Posterior vena cava (tissue), 2 donors: ENCODE measurements around the gene CCSER1. TPM values are rescaled to one million over a fixed set of nuclear protein-coding genes. Genes with fewer than 3 reads are reported as not detected.
A peak's percentile ranks its signal among the peaks of the same experiment; 100 is the strongest.
"Not testable (repeated sequence)": the region's sequence is repeated elsewhere in the genome, so short reads cannot be mapped to it uniquely, and the experiment has no call there.

Experiments
- DNase-seq: peaks from one replicate; pipeline ENCODE4 v3.0.0-alpha.2; 2020; ENCODE audit warnings: low spot score
- intact Hi-C, 2 donors: fragments of 100-400 bp; cut with DNase I; formaldehyde crosslinking; loops; one replicate each; pipeline versions ENCODE4 v1.14.1 to v1.14.2; 2022 to 2023
- total RNA-seq, 2 donors: library from RNA; stranded (reverse); fragmentation: NEBNext Ultra II Directional; extraction: Animal tissue kit (Norgen Biotek cat#: 25700); gene quantifications; one replicate each; pipeline ENCODE4 v1.2.1, GENCODE V29; 2021
- donor health status: DM: yes; HTN: yes; CAD: no.
- donor health status: DM: yes; HTN: yes; CAD: no.

Gene CCSER1
- total RNA-seq, 2 donors from 2014 or later: 1.8 to 7.0 TPM

DNA sequence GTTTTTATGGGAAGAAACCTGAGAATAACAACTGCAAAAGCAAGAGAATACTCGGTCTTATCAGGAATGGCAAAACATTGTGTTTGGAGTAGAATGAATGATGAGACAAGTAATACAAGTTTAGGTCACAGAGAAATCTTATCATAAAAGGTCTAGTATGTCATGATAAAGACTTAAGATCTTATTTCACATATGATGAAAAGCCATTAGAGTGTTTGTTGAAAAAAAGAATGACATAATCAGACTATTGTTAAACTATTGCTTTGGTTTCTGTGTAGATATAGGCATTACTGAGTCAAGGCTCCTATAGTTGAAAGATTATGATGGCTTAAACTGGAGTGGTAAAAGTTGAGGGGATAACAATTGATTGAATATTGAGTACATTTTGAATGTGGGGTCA, 603.6 kb downstream of the CCSER1 start:
- intact Hi-C loops: no loop called here
- no peak for DNase-seq

DNA sequence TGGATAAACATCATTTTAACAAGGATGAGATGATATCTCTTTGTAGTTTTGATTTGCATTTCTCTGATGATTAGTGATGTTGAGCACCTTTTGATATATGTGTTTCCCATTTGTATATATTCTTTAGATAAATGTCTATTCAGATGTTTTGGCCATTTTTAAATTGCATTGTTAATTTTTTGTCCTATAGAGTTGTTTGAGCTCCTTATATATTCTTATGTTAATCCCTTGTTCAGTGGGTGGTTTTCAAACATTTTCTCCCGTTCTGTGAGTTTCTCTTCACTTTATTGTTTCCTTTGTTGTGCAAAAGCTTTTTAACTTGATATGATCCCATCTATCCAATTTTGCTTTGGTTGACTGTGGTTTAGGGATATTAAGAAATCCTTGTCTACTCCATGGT, 606.0 kb downstream of the CCSER1 start:
- no peak for DNase-seq
- intact Hi-C loops: no loop called here

GRCh38 chr4:90745176-90745575, 618.0 kb downstream of the CCSER1 start:
- intact Hi-C loops: no loop called here
- no peak for DNase-seq

DNA sequence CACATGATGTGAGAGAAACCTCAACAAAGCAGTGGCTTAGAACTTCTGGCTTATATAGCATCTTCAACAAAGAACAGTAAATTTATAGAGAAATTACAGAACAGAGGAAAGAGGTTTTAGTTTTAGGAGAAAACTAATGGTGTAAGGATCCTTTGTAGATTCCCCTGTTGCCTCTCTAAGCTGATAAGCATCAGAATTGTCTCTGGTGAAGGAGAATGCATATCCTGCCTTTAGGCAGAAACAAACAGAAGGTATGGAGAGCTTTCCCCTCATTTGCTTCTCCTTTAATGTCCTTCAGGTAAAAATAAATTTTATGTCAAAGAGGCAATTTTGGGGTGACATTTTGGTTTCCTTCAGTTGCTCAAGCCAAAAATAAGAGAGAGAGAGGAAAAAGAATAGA, 625.9 kb downstream of the CCSER1 start:
- intact Hi-C loops: no loop called here
- no peak for DNase-seq

DNA sequence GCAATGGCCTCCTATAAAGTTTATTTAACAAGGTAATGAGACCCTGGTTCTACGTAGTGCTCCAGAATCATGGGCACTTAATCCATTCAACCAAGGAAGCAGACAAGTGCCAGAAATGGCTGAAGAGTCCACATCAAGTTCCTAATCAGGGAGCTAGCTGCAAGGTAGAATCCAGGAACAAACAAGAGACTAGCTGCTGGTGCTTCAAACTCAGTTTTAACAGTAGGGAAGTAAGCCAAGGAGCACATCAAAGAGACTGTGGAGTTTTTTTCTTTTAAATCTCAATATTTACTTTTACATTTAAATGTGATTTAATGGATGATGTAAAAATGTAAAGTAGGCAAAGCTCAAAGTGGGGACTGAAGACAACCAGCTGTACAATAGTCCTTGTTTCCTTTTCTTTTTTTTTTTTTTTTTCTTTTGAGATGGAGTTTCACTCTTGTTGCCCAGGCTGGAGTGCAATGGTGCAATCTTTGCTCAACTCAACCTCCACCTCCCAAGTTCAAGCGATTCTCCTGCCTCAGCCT, 630.4 kb downstream of the CCSER1 start:
- DNase-seq: no peak
- intact Hi-C loops: no loop called here

- no peak for DNase-seq
- intact Hi-C loops: no loop called here
Observed at GRCh38 chr4:90760059-90760458, 632.9 kb downstream of the CCSER1 start.

DNA sequence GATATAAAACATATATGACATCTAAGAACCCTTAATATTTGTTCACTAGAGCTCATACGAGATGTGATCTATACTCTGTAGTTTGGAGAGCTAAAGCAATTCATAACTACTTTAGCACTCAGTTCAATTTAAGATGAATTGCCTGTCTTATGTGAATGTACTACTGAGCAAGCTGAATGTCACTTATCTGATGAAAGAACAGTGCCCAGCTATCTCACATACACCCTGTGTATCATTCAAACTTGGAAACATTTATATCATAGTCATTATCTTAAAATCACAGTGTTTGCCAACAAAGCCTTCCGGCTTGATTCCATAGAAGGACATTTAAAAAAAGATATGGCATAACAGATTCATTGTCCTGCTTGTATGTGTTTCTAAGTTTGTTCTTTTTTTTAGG, 639.6 kb downstream of the CCSER1 start:
- no peak for DNase-seq
- intact Hi-C loops: no loop called here

- DNase-seq: no peak
- intact Hi-C loops: no loop called here
Observed at GRCh38 chr4:90769251-90769650, 642.1 kb downstream of the CCSER1 start.

DNA sequence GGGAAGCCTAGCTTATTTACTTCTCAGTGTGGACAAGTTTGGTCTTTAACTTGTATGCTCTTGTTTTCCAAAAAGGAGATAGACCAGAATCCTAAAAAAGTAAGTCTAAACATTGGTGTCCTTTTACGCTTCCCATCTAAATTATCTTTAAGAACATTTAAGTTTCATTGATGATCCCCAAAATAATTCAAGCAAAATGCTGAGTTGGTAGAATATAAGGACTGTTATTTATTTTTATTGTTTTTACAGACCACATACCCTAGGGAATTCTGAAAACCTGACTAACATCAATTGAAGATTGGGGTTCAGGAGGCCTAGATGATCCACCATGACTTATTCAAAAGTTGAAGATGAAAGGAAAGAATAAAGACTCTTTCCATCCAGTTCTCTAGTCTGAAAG, 653.0 kb downstream of the CCSER1 start:
- intact Hi-C loops: no loop called here
- no peak for DNase-seq

DNA sequence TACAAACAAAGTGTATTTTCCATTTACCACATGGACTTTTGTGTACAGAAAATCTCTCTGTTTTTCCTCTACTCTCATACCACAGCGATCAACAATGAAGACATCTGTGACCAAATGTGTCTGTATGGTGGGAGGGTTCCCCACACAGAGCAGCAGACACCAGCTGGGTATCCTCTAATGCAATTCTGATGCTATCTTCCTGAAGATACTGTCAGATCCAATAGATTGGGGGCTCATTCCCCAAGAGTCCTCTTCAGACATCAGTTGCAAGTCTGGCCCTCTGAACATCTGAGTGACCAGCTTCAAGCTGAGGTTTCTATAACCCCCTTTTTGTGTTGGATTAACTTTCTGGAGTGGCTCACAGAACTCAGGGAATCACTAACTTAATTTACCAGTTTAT, 659.4 kb downstream of the CCSER1 start:
- no peak for DNase-seq
- intact Hi-C loops: no loop called here

- no peak for DNase-seq
- intact Hi-C loops: no loop called here
Observed at GRCh38 chr4:90792696-90793095, 665.5 kb downstream of the CCSER1 start.

DNA sequence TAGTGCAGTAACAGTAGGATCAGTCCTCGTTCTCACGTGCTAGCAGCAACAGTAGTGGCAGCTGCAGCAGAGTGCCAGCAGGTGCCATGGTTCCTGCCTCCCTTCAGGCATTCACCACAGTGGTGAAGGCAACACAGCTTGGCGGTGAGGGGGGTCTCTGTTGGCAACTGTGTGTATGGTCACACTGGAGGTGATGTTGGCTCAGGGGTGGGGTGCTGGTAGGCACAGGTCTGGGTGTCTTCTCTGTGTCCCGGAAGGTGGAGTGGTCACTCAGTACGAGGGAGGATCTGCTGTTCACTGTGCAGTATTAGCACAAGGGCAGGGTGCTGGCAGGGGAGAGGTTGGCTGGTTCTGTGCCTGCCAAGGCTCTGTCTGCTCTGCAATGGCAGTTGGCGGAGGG, 671.8 kb downstream of the CCSER1 start:
- peak; percentile 64 for DNase-seq
- intact Hi-C loops: no loop called here

DNA sequence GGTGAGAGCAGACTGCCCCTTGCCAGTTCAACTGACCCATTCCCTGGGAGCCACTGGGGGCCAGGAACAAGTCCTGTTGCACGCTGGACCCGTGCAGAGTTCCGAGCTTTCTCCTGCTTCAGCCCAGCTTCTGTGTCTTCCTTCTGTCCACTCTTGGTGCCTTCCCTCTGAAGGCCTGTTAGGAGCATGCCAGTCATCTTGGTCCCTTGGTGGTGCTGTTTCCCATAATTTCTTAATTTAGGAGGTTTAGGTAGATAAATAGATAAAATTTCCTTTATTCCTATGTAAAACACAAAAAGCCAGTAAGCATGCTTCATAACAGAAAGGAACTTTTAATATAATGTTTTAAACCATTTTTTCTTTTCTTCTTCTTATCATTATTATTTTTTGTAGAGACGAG, 672.7 kb downstream of the CCSER1 start:
- DNase-seq: no peak
- intact Hi-C loops: no loop called here

- intact Hi-C loops: no loop called here
- no peak for DNase-seq
Observed at GRCh38 chr4:90815569-90815968, 688.4 kb downstream of the CCSER1 start.

GRCh38 chr4:90816754-90817153, 689.6 kb downstream of the CCSER1 start:
- intact Hi-C loops: no loop called here
- no peak for DNase-seq

DNA sequence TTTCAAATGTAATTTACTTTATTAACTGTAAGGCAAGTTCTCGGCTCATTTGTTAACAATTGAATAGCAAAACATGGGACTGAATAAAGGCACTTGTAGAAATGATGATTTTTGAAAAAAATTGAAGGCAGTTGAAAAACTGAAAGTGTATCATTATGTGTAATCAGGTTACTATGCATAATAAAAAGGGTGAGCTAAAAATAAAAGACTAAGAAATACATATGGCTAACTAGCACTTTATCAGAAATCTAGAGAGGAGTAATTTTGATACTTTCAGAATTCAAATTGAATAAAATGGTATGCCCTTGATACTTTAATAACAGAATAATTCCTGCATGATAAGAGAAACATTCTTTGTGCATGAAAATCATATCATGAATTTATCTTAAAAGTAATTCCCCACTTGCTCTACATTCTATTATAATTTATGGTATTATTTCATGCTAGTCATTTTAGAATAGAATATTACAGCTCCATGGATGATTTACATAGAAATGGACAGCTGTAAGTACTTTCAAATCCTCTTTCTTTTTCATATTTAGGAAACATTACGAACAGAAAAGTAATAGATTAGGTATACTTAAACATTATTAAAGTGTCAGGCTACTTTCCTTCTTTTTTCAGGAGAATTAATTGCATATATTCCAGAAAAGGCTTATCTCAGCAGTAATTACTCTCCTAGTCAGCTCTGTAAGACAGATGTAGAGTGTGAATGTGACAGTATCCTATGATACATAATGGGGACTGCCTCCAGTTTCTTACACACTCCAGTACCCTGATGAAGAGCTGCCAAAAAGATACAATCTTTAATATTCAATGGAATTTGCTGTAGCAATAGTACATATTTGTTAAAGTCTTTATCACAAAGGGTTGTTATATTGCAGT, 697.3 kb downstream of the CCSER1 start:
- intact Hi-C loops: no loop called here
- no peak for DNase-seq

DNA sequence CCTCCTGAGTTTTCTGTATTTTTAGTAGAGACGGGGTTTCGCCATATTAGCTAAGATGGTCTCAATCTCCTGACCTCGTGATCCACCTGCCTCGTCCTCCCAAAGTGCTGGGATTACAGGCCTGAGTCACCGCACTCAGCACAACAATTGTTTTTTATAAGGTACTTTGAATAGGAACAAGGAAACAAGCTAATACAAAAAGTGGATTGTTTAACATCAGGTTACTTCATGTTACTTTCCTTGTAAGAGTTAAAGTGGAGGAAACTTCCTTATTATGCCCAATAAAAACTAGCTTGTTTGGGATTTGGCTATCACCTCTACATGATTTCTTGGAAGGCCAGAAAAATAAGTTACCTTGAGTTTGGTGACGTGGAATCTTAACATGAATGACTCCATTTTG, 698.7 kb downstream of the CCSER1 start:
- DNase-seq: no peak

GRCh38 chr4:90833706-90834105, 706.5 kb downstream of the CCSER1 start:
- no peak for DNase-seq
- intact Hi-C loops: no loop called here

More for the DNA sequence above, 698.7 kb downstream of the CCSER1 start:
- intact Hi-C loops: no loop called here

DNA sequence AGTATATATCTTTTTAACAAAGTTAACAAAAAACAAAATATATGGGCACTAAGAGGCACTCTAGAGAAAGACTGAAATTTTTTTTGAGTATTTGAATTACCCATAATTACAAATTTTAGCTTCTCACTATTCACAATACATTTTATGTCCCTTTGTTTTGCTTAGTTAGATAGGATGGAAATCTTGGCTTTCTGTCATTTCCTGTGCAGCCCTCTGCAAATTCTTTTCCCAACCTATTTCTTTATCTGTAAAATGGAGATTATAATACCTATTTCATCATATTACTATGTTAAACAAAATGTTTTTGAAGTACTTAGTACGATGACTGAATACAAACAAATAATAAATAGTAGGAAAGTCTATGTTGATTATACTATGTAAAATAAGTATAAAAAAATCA, 710.0 kb downstream of the CCSER1 start:
- intact Hi-C loops: no loop called here
- no peak for DNase-seq

DNA sequence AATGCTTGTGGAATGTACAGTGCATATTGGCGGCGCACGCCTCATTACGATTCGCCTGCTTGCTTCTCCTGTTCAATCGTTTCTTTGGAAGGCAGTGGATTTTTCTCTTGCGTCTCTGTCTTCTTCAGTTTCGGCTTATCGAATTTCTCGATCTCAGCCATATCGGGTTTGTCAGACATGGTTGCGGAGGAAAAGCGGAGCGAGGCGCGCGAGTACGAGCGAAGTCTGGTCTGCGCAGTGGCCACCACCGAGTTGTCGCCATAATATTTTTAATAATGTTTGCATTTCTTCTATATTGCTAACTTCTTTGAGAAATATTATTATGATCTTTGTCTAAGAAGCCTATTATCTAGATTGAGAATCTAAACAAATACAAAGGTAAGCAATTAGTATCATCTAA, 711.7 kb downstream of the CCSER1 start:
- intact Hi-C loops, DNase-seq: not testable (repeated sequence)

DNA sequence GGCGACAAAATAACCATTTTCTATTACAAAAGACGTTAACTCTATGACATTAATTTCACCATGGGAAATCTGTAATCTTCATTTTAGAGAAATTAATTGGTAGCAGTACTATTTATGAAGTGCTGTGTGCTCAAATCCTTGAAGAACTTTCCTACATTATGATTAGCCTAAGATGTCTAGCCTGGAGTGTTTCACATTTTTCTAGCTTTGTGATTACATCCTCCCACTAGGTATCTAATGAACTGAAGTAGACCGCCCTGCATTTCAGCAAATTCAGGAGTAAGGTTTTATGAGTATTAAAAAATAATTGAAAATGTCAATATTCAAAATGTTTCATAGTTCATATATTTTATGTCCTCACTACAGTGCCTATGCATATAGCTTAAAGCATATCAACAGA, 713.1 kb downstream of the CCSER1 start:
- intact Hi-C loops: no loop called here
- no peak for DNase-seq
